Loucy (cell line): ENCODE data around the gene UBE2QL1.

ENCODE experiments used
- H2AFZ ChIP-seq: fragments of 200-600 bp; sonication (generic); 2 replicates; pipeline ENCODE4 v1.6.0; 2016; ENCODE audit warnings: antibody characterized with exemption, mild to moderate bottlenecking, low read length, moderate library complexity
- H3F3A ChIP-seq: fragments of 200-600 bp; 2 replicates; pipeline ENCODE4 v1.6.0; 2016; ENCODE audit warnings: antibody characterized with exemption, low read depth, mild to moderate bottlenecking
- H3K27me3 ChIP-seq: fragments of 200-600 bp; sonication (generic); 2 replicates; pipeline ENCODE4 v1.6.1; 2014; ENCODE audit warnings: low read length, mild to moderate bottlenecking; ENCODE audit not compliant: insufficient read depth, poor library complexity, severe bottlenecking
- H3K36me3 ChIP-seq: fragments of 200-600 bp; sonication (generic); 2 replicates; pipeline ENCODE4 v1.6.1; 2016; ENCODE audit warnings: low read length; ENCODE audit not compliant: insufficient read depth
- H3K4me1 ChIP-seq: fragments of 200-600 bp; sonication (generic); 2 replicates; pipeline ENCODE4 v1.5.1; 2014; ENCODE audit warnings: low read length, mild to moderate bottlenecking; ENCODE audit not compliant: insufficient read depth, poor library complexity, severe bottlenecking
- H3K4me2 ChIP-seq: fragments of 200-600 bp; sonication (generic); 2 replicates; pipeline ENCODE4 v1.6.0; 2014; ENCODE audit warnings: antibody characterized with exemption, low read length, low read depth, mild to moderate bottlenecking; ENCODE audit not compliant: poor library complexity, severe bottlenecking
- H3K4me3 ChIP-seq: fragments of 200-600 bp; sonication (generic); 2 replicates; pipeline ENCODE4 v1.5.1; 2014; ENCODE audit warnings: low read length, mild to moderate bottlenecking, mixed read lengths; ENCODE audit not compliant: poor library complexity, severe bottlenecking
- H3K79me2 ChIP-seq: fragments of 200-600 bp; sonication (generic); 2 replicates; pipeline ENCODE4 v1.6.1; 2014; ENCODE audit warnings: low read length; ENCODE audit not compliant: insufficient read depth
- H3K9ac ChIP-seq: fragments of 200-600 bp; sonication (generic); 2 replicates; pipeline ENCODE4 v1.6.0; 2014; ENCODE audit warnings: mild to moderate bottlenecking, low read depth, low read length, moderate library complexity; ENCODE audit not compliant: poor library complexity, severe bottlenecking
- H3K9me2 ChIP-seq: fragments of 200-600 bp; sonication (generic); replicated peaks from 2 replicates; pipeline ENCODE4 v1.6.1; 2016; ENCODE audit warnings: low read depth, low read length, mixed read lengths
- H3K9me3 ChIP-seq: fragments of 200-600 bp; sonication (generic); 2 replicates; pipeline ENCODE4 v1.6.1; 2014; ENCODE audit warnings: mild to moderate bottlenecking, antibody characterized with exemption, low read length, low read depth; ENCODE audit not compliant: insufficient read depth
- H4K20me1 ChIP-seq: fragments of 200-600 bp; sonication (generic); 2 replicates; pipeline ENCODE4 v1.6.0; 2014; ENCODE audit warnings: antibody characterized with exemption, low read length, mild to moderate bottlenecking; ENCODE audit not compliant: insufficient read depth, poor library complexity, severe bottlenecking
- EZH2phosphoT487 ChIP-seq: fragments of 200-600 bp; IDR thresholded peaks from 2 replicates; pipeline ENCODE4 v1.6.1; 2018; ENCODE audit warnings: antibody characterized with exemption, mild to moderate bottlenecking, moderate library complexity, borderline replicate concordance
- TF ChIP-seq, protein P1 (sequence below): fragments of 200-600 bp; sonication (generic); conservative IDR thresholded peaks from 2 replicates; pipeline ENCODE4 v1.5.1; 2014; ENCODE audit warnings: mild to moderate bottlenecking, antibody characterized with exemption, low read length

Gene UBE2QL1

DNA sequence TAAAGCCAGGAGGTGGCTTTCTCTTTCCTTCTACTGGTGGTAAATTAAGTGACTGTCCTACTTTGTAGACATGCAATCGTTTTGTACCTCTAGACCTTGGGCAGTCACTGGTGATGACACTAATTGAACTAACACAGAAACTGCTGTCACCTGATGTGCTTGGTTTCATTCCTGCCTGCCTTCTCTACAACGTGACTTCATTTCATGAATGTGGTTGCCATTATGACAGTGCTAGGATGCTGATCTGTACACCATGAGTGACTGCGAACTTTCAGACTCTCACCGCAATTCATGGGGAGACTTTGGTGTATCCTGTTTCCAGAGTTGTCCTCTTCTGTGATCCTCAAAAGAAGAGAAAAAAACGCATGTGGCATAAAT is 47.5 kb downstream of the UBE2QL1 start:
- H3K79me2 ChIP-seq, result no peaks in the 10 kb centered on the region
- H4K20me1 ChIP-seq, result no peaks in the 10 kb centered on the region
- H3K27me3 ChIP-seq, result no peaks in the 10 kb centered on the region
- H2AFZ ChIP-seq, result no peak overlapping the region
- H3K4me2 ChIP-seq, result no peak overlapping the region
- H3F3A ChIP-seq, result no peaks in the 10 kb centered on the region
- H3K9me2 ChIP-seq, result no peaks in the 10 kb centered on the region
- H3K4me1 ChIP-seq, result no peaks in the 10 kb centered on the region
- H3K9me3 ChIP-seq, result no peaks in the 10 kb centered on the region; the same call in 1 of the 2 replicates
- no peak overlapping the region for H3K4me3 ChIP-seq
- no peaks in the 10 kb centered on the region for H3K36me3 ChIP-seq
- TF ChIP-seq, protein P1, sequence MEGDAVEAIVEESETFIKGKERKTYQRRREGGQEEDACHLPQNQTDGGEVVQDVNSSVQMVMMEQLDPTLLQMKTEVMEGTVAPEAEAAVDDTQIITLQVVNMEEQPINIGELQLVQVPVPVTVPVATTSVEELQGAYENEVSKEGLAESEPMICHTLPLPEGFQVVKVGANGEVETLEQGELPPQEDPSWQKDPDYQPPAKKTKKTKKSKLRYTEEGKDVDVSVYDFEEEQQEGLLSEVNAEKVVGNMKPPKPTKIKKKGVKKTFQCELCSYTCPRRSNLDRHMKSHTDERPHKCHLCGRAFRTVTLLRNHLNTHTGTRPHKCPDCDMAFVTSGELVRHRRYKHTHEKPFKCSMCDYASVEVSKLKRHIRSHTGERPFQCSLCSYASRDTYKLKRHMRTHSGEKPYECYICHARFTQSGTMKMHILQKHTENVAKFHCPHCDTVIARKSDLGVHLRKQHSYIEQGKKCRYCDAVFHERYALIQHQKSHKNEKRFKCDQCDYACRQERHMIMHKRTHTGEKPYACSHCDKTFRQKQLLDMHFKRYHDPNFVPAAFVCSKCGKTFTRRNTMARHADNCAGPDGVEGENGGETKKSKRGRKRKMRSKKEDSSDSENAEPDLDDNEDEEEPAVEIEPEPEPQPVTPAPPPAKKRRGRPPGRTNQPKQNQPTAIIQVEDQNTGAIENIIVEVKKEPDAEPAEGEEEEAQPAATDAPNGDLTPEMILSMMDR, result no peak
- no peak for TF ChIP-seq EZH2phosphoT487
- no peak overlapping the region for H3K9ac ChIP-seq

DNA sequence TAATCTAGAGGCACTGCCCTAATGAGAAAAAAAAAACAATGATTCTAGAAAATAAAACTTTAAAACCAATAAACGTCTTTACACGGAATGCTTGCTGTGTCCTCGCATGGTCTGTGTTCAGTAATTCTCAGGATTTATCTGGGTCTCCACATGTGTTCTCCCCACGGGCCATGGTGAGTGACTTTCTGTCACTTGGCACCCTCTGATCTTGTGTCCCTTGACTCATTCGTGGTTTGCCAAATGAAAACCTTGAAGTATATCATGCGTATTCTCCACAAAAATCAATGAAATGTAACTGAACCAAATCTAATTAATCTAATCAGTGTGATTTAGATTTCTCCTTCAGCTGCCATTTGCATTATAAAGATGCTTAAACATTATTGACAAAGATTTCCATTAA is 48.0 kb downstream of the UBE2QL1 start:
- H3K4me2 ChIP-seq, result no peak overlapping the region

GRCh38 chr5:6497262-6497661 is 48.6 kb downstream of the UBE2QL1 start:
- Histone ChIP-seq H3K4me3 (no peak overlapping the region), H3K36me3 (no peaks in the 10 kb centered on the region), H3K4me2 (no peak overlapping the region), H2AFZ (no peak overlapping the region), H3K79me2 (no peaks in the 10 kb centered on the region), H3K9me3 (no peaks in the 10 kb centered on the region; the same call in 1 of the 2 replicates), H3K4me1 (no peaks in the 10 kb centered on the region), H3F3A (no peaks in the 10 kb centered on the region), H3K9ac (no peak overlapping the region), H3K27me3 (no peaks in the 10 kb centered on the region), H3K9me2 (no peaks in the 10 kb centered on the region), H4K20me1 (no peaks in the 10 kb centered on the region)
- TF ChIP-seq, protein P1, result no peak
- TF ChIP-seq EZH2phosphoT487, result no peak

More for the DNA sequence above, 48.0 kb downstream of the UBE2QL1 start:
- no peaks in the 10 kb centered on the region for H3K79me2 ChIP-seq
- no peak overlapping the region for H2AFZ ChIP-seq
- no peaks in the 10 kb centered on the region for H3K27me3 ChIP-seq
- no peaks in the 10 kb centered on the region; the same call in 1 of the 2 replicates for H3K9me3 ChIP-seq
- H3K4me1 ChIP-seq, result no peaks in the 10 kb centered on the region
- H3K9me2 ChIP-seq, result no peaks in the 10 kb centered on the region
- no peaks in the 10 kb centered on the region for H4K20me1 ChIP-seq
- H3K9ac ChIP-seq, result no peak overlapping the region
- TF ChIP-seq EZH2phosphoT487, result no peak
- TF ChIP-seq, protein P1, result no peak
- no peaks in the 10 kb centered on the region for H3K36me3 ChIP-seq
- no peaks in the 10 kb centered on the region for H3F3A ChIP-seq
- H3K4me3 ChIP-seq, result no peak overlapping the region
